ENCODE data around the gene CSRNP3. TPM values are rescaled to one million over a fixed set of nuclear protein-coding genes. Genes with fewer than 3 reads are reported as not detected.

CSRNP3 gene
- total RNA-seq, 2 donors from 2014 or later = 8.3 to 16.1 TPM

DNA sequence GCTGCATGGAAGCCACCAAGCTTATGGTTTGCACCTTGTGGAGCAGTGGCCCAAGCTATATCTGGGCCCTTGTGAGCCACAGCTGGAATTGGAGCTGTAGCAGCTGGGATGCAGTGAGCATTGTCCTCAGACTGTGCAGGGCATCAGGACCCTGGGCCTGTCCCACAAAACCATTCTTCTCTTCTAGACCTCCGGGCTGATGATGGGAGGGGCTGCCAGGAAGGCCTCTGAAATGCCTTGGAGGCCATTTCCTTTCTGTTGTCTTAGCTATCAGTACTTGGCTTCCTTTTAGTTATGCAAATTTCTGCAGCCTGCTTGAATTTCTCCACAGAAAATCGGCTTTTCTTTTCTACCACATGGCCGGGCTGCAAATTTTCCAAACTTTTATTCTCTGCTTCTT is 46.4 kb upstream of the CSRNP3 start:
- no peaks in the 10 kb centered on the region for H3K27me3 Mint-ChIP-seq (ENCODE audit: insufficient read depth)
- H3K4me3 Mint-ChIP-seq = no peak overlapping the region
- peaks cover 5% of the 10 kb centered on the region for H3K4me1 ChIP-seq (ENCODE audit: control insufficient read depth, insufficient read depth, low read length)
- no peak for DNase-seq
- no peak overlapping the region for H3K9ac ChIP-seq (ENCODE audit: extremely low read depth, low read length, poor library complexity, severe bottlenecking)
- peaks cover 21% of the 10 kb centered on the region for H3K9me3 Mint-ChIP-seq
- TF ChIP-seq, protein P1, sequence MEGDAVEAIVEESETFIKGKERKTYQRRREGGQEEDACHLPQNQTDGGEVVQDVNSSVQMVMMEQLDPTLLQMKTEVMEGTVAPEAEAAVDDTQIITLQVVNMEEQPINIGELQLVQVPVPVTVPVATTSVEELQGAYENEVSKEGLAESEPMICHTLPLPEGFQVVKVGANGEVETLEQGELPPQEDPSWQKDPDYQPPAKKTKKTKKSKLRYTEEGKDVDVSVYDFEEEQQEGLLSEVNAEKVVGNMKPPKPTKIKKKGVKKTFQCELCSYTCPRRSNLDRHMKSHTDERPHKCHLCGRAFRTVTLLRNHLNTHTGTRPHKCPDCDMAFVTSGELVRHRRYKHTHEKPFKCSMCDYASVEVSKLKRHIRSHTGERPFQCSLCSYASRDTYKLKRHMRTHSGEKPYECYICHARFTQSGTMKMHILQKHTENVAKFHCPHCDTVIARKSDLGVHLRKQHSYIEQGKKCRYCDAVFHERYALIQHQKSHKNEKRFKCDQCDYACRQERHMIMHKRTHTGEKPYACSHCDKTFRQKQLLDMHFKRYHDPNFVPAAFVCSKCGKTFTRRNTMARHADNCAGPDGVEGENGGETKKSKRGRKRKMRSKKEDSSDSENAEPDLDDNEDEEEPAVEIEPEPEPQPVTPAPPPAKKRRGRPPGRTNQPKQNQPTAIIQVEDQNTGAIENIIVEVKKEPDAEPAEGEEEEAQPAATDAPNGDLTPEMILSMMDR (conservative IDR thresholded peaks at IDR 0.05) = no peak
- H3K27ac ChIP-seq (ENCODE audit: low read depth, low read length) = no peak overlapping the region
- 77 to 85% methylated on average over 3 of the region's 3 CpGs for WGBS, 2 experiments (ENCODE audit: insufficient coverage in 1 of 2, insufficient read length in 1 of 2)
- H3K9me3 ChIP-seq (ENCODE audit: control insufficient read depth, low read length) = peaks cover 28% of the 10 kb centered on the region
- H3K4me3 ChIP-seq (ENCODE audit: low read length) = peak overlapping the region; percentile 40
- H3K4me1 Mint-ChIP-seq = peaks cover 2% of the 10 kb centered on the region
- no peak overlapping the region for H3K27ac Mint-ChIP-seq
- H3K27me3 ChIP-seq (ENCODE audit: control insufficient read depth, insufficient read depth, low read length, poor library complexity, severe bottlenecking) = no peaks in the 10 kb centered on the region
- no peaks in the 10 kb centered on the region for H3K36me3 ChIP-seq (ENCODE audit: control insufficient read depth, insufficient read depth, low read length)
- no peaks in the 10 kb centered on the region for H3K36me3 Mint-ChIP-seq (ENCODE audit: low read depth)

DNA sequence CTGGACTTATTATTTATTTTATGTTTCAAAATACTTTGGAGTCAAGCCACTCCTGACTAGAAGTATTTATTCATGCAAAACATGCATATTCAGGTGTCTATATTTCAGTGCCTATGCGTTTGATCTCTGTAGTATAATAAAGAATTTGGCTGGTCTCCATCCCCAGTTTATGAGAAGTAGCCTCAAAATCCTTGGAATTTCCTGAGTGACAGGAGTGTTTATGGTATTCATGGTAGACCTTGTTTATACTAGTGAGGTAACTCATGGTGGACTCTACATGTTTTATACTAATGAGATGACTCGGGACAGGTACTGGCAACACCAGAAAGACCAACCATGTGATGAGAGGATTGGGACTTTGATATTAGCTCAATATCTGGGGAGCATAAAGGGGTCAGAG is 43.9 kb upstream of the CSRNP3 start:
- Mint-ChIP-seq H3K4me3 (no peak overlapping the region), H3K4me1 (no peaks in the 10 kb centered on the region), H3K36me3 (ENCODE audit: low read depth) (no peaks in the 10 kb centered on the region), H3K9me3 (peaks cover 21% of the 10 kb centered on the region), H3K27ac (no peak overlapping the region), H3K27me3 (ENCODE audit: insufficient read depth) (no peaks in the 10 kb centered on the region)
- H3K27me3 ChIP-seq (ENCODE audit: control insufficient read depth, insufficient read depth, low read length, poor library complexity, severe bottlenecking) = no peaks in the 10 kb centered on the region
- WGBS, 2 experiments (ENCODE audit: insufficient coverage in 1 of 2, insufficient read length in 1 of 2) = 92 to 94% methylated on average over 2 of the region's 2 CpGs
- no peak overlapping the region for H3K27ac ChIP-seq (ENCODE audit: low read depth, low read length)
- H3K9me3 ChIP-seq (ENCODE audit: control insufficient read depth, low read length) = peaks cover 28% of the 10 kb centered on the region
- no peaks in the 10 kb centered on the region for H3K4me1 ChIP-seq (ENCODE audit: control insufficient read depth, insufficient read depth, low read length)
- TF ChIP-seq, protein P1 (conservative IDR thresholded peaks at IDR 0.05) = no peak
- no peaks in the 10 kb centered on the region for H3K36me3 ChIP-seq (ENCODE audit: control insufficient read depth, insufficient read depth, low read length)
- DNase-seq = no peak
- no peak overlapping the region for H3K9ac ChIP-seq (ENCODE audit: extremely low read depth, low read length, poor library complexity, severe bottlenecking)
- H3K4me3 ChIP-seq (ENCODE audit: low read length) = no peak overlapping the region

DNA sequence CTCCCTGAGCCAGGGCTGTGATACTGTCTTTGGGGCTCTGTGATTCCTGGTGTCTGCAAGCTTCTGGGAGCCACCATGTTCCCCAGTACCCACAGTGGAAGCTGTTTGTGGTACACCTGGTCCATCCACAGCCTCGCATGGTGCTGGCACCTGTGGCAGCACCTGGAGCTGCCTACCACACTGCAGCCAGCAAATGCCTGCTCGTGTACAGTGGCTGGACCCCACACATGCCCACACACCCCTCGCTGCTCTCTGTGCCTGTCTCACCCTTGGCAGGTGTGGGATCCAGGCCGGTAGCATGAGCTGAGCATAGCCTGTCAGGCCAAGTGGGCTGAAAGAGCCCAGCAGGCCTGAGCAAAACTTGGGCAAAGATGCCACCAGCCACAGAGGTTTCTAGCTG is 41.8 kb upstream of the CSRNP3 start:
- no peaks in the 10 kb centered on the region for H3K36me3 Mint-ChIP-seq (ENCODE audit: low read depth)
- no peaks in the 10 kb centered on the region for H3K4me1 Mint-ChIP-seq
- H3K9me3 ChIP-seq (ENCODE audit: control insufficient read depth, low read length) = peaks cover 13% of the 10 kb centered on the region
- no peak overlapping the region for H3K9ac ChIP-seq (ENCODE audit: extremely low read depth, low read length, poor library complexity, severe bottlenecking)
- H3K9me3 Mint-ChIP-seq = peaks cover 11% of the 10 kb centered on the region
- H3K4me3 Mint-ChIP-seq = no peak overlapping the region
- no peaks in the 10 kb centered on the region for H3K27me3 Mint-ChIP-seq (ENCODE audit: insufficient read depth)
- no peak for DNase-seq
- H3K27me3 ChIP-seq (ENCODE audit: control insufficient read depth, insufficient read depth, low read length, poor library complexity, severe bottlenecking) = no peaks in the 10 kb centered on the region
- H3K27ac Mint-ChIP-seq = no peak overlapping the region
- H3K4me3 ChIP-seq (ENCODE audit: low read length) = no peak overlapping the region
- no peaks in the 10 kb centered on the region for H3K4me1 ChIP-seq (ENCODE audit: control insufficient read depth, insufficient read depth, low read length)
- H3K36me3 ChIP-seq (ENCODE audit: control insufficient read depth, insufficient read depth, low read length) = no peaks in the 10 kb centered on the region
- 90 to 91% methylated on average over 2 to 4 of the region's 4 CpGs for WGBS, 2 experiments (ENCODE audit: insufficient coverage in 1 of 2, insufficient read length in 1 of 2)
- TF ChIP-seq, protein P1 (conservative IDR thresholded peaks at IDR 0.05) = no peak
- H3K27ac ChIP-seq (ENCODE audit: low read depth, low read length) = no peak overlapping the region

Measured in endodermal cell (in vitro differentiated cells).